ENCODE data around the gene NHLH1. TPM values are rescaled to one million over a fixed set of nuclear protein-coding genes. Genes with fewer than 3 reads are reported as not detected.
A peak's percentile ranks its signal among the peaks of the same experiment; 100 is the strongest.

The NHLH1 gene
- total RNA-seq, 1 donor from 2014 or later: 0.08 TPM

DNA sequence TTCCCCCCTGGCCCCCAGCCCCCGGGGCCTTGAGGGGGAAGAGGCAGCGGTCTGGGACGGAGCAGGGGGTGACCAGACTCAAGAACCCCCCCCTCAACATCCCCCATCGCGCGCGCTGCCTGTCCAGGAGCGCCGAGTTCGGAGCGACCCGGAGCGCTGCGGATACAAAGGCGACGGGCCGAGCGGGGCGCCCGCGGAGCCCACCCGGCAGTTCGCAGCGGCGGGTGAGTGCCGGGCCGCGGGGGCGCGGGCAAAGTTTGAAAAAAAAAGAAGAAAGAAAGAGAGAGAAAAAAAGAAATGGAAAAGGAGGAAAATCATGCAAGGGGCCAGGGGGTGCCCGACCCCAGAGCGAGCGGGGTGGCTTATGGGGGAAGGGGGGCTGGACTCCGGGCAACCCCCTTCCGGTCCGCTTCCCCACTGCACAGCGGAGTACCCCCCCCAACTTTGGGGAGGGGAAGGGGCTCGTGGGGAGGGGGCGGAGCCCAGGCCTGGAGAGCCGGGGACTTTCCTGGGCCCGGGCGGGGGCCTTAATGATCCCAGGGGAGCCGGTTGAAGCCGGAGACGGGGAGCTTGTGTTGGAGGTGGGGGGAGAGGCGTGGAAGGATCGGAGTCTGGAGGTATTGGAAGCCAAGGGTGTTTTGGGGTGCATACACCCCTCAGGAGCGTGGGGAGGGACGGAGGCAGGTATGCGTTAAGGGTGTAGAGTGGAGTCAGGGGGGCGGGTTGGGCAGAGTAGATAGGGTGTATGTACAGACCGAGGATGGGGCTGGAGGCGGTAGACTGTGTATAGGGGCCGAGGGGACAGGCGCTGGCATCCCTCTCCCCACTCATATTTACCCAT is 34.0 kb downstream of the NHLH1 start:
- H3K27me3 ChIP-seq (ENCODE audit: control insufficient read depth, insufficient read depth, low read length): no peaks in the 10 kb centered on the region
- H3K4me3 ChIP-seq (ENCODE audit: low read depth, low read length): peak overlapping the region; percentile 48
- DNase-seq (ENCODE audit: low read depth): no peak
- TF ChIP-seq, protein P1, sequence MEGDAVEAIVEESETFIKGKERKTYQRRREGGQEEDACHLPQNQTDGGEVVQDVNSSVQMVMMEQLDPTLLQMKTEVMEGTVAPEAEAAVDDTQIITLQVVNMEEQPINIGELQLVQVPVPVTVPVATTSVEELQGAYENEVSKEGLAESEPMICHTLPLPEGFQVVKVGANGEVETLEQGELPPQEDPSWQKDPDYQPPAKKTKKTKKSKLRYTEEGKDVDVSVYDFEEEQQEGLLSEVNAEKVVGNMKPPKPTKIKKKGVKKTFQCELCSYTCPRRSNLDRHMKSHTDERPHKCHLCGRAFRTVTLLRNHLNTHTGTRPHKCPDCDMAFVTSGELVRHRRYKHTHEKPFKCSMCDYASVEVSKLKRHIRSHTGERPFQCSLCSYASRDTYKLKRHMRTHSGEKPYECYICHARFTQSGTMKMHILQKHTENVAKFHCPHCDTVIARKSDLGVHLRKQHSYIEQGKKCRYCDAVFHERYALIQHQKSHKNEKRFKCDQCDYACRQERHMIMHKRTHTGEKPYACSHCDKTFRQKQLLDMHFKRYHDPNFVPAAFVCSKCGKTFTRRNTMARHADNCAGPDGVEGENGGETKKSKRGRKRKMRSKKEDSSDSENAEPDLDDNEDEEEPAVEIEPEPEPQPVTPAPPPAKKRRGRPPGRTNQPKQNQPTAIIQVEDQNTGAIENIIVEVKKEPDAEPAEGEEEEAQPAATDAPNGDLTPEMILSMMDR (IDR thresholded peaks at IDR 0.05; ENCODE audit: insufficient read depth, low read length, poor library complexity, severe bottlenecking): no peak
- H3K36me3 ChIP-seq (ENCODE audit: control insufficient read depth, insufficient read depth, low read length): no peaks in the 10 kb centered on the region

DNA sequence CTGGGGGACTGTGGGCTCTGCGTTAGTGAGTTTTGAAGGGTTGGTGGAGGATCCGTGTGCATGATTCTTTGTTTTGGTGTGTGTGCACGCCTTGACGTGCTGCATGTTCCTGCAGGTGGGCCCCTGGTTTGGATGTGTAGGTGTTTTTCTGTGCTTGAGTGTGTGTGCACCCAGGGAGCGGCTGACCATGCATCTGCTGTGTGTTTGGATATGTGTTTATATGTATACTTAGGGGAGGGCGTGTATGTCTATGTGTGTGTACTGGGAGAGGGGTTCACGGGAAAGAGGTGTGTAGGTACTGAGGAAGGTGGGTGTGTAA is 34.6 kb downstream of the NHLH1 start:
- H3K27me3 ChIP-seq (ENCODE audit: control insufficient read depth, insufficient read depth, low read length): no peaks in the 10 kb centered on the region
- peak overlapping the region; percentile 48 for H3K4me3 ChIP-seq (ENCODE audit: low read depth, low read length)
- DNase-seq (ENCODE audit: low read depth): no peak
- TF ChIP-seq, protein P1 (IDR thresholded peaks at IDR 0.05; ENCODE audit: insufficient read depth, low read length, poor library complexity, severe bottlenecking): no peak
- H3K36me3 ChIP-seq (ENCODE audit: control insufficient read depth, insufficient read depth, low read length): no peaks in the 10 kb centered on the region

DNA sequence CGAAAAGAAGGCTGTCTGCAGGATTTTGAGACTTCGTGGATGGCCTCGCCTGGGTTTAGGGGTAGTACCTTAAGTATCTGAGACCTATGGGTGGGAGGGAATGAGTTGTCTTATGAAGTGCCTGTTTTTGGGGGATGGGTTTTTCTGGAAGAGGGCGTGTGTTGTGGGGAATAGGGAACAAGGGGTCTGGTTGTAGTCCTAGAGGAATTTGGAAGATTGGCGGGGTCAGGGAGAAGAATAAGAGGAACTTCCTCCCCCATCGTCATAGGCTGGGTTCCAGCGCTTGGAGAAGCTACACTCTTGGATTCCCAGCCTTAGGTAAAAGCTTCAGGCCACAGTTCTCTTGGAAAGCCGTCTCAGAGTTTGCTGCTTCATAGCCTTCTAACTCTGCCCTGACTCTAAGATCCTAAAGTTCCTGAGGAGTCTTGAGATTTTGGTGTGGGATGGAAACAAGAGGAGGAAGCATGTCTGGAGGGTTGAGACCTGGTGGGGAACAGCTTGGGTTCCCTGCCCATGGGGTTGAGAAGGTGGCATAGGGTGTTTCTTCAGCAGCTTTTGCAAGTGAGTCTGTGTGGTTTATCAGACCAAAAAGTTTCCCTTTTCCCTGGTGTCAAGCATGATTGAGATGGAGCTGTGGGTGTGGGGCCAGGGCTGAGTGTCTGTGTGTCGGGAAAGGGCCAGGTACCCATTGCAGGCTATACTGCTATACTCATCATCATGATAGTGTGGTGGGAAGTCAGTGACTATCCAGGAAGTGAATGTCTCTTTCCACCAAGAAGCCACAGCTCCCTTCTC is 35.3 kb downstream of the NHLH1 start:
- Histone ChIP-seq H3K4me3 (ENCODE audit: low read depth, low read length) (peak overlapping the region; percentile 48), H3K36me3 (ENCODE audit: control insufficient read depth, insufficient read depth, low read length) (no peaks in the 10 kb centered on the region), H3K27me3 (ENCODE audit: control insufficient read depth, insufficient read depth, low read length) (no peaks in the 10 kb centered on the region)
- TF ChIP-seq, protein P1 (IDR thresholded peaks at IDR 0.05; ENCODE audit: insufficient read depth, low read length, poor library complexity, severe bottlenecking): no peak
- no peak for DNase-seq (ENCODE audit: low read depth)

DNA sequence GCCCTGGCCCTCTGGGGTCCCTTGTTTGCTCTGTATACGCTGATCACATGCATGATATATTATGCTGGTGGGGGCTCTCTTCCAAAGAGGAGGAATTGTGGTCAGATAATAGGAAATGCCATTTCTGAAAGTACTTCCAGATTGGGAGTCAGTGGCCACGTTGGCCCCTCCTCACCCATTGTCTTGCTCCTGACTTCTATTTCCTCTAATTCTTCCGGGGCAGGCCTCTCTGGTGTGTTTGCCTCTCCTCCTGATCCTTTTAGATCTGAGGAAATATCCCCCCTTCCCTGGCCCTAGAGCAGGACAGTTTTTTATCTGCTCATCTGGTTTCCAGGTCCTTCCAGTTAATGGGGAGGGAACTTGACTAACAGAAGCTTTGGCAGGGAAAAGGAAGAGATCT is 36.4 kb downstream of the NHLH1 start:
- TF ChIP-seq, protein P1 (IDR thresholded peaks at IDR 0.05; ENCODE audit: insufficient read depth, low read length, poor library complexity, severe bottlenecking): no peak
- Histone ChIP-seq H3K4me3 (ENCODE audit: low read depth, low read length) (no peak overlapping the region), H3K36me3 (ENCODE audit: control insufficient read depth, insufficient read depth, low read length) (no peaks in the 10 kb centered on the region), H3K27me3 (ENCODE audit: control insufficient read depth, insufficient read depth, low read length) (no peaks in the 10 kb centered on the region)
- DNase-seq (ENCODE audit: low read depth): no peak

DNA sequence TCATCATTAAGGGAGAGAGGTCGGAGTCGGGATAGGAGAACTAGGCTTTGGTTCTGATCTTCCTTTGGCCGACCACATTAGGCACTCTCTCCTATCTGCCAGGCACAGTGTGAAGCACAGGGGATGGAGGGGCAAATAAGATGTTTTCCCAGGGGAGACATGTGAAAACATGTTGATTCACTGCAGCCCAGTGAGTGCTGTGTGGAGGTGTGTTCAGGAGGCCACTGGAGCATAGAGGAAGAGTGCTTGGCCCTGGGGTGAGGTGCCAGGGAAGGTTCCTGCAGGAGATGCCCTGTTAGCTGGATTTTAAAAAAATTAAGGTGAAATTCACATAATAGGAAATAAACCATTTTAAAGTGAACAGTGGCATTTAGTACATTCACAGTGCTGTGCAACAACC is 37.2 kb downstream of the NHLH1 start:
- TF ChIP-seq, protein P1 (IDR thresholded peaks at IDR 0.05; ENCODE audit: insufficient read depth, low read length, poor library complexity, severe bottlenecking): no peak
- Histone ChIP-seq H3K36me3 (ENCODE audit: control insufficient read depth, insufficient read depth, low read length) (no peaks in the 10 kb centered on the region), H3K4me3 (ENCODE audit: low read depth, low read length) (no peak overlapping the region), H3K27me3 (ENCODE audit: control insufficient read depth, insufficient read depth, low read length) (no peaks in the 10 kb centered on the region)
- no peak for DNase-seq (ENCODE audit: low read depth)

Measured in kidney epithelial cell (primary cell).